Neural crest cell (in vitro differentiated cells): Measurements from ENCODE around the gene DGCR2. TPM values are rescaled to one million over a fixed set of nuclear protein-coding genes. Genes with fewer than 3 reads are reported as not detected.

Source experiments
- DNase-seq: peaks from one replicate; pipeline ENCODE4 v3.0.0; 2021; ENCODE audit warnings: low read depth, mixed read lengths, low spot score
- H3K27ac Mint-ChIP-seq: one replicate; pipeline ENCODE4 v1.8.0; 2021; ENCODE audit warnings: mild to moderate bottlenecking, mixed read lengths; ENCODE audit not compliant: unreplicated experiment
- H3K27me3 Mint-ChIP-seq: 2 replicates; pipeline ENCODE4 v1.8.0; 2021; ENCODE audit warnings: low read depth, mild to moderate bottlenecking, mixed read lengths
- H3K36me3 Mint-ChIP-seq: 2 replicates; pipeline ENCODE4 v1.8.0; 2021; ENCODE audit warnings: low read depth, mild to moderate bottlenecking, mixed read lengths
- H3K4me1 Mint-ChIP-seq: 2 replicates; pipeline ENCODE4 v1.8.0; 2021; ENCODE audit warnings: mixed read lengths
- H3K4me3 Mint-ChIP-seq: one replicate; pipeline ENCODE4 v1.8.0; 2021; ENCODE audit warnings: mild to moderate bottlenecking, mixed read lengths
- H3K9me3 Mint-ChIP-seq: 2 replicates; pipeline ENCODE4 v1.8.0; 2021; ENCODE audit warnings: mixed read lengths
- total RNA-seq: library from RNA; stranded (reverse); gene quantifications from 2 replicates; pipeline ENCODE4 v1.2.1, GENCODE V29; 2021
- TF ChIP-seq, protein P1 (sequence below): fragments of 200-600 bp; sonication (generic); conservative IDR thresholded peaks from 2 replicates; pipeline ENCODE4 v1.5.0; 2021; ENCODE audit warnings: antibody characterized with exemption, mild to moderate bottlenecking

The DGCR2 gene
- total RNA-seq, 1 donor from 2014 or later = 91.6 TPM

- TF ChIP-seq, protein P1, sequence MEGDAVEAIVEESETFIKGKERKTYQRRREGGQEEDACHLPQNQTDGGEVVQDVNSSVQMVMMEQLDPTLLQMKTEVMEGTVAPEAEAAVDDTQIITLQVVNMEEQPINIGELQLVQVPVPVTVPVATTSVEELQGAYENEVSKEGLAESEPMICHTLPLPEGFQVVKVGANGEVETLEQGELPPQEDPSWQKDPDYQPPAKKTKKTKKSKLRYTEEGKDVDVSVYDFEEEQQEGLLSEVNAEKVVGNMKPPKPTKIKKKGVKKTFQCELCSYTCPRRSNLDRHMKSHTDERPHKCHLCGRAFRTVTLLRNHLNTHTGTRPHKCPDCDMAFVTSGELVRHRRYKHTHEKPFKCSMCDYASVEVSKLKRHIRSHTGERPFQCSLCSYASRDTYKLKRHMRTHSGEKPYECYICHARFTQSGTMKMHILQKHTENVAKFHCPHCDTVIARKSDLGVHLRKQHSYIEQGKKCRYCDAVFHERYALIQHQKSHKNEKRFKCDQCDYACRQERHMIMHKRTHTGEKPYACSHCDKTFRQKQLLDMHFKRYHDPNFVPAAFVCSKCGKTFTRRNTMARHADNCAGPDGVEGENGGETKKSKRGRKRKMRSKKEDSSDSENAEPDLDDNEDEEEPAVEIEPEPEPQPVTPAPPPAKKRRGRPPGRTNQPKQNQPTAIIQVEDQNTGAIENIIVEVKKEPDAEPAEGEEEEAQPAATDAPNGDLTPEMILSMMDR = no peak
- H3K27me3 Mint-ChIP-seq = no peaks in the 10 kb centered on the region
- DNase-seq = no peak
- peaks cover 4% of the 10 kb centered on the region for H3K36me3 Mint-ChIP-seq
- H3K27ac Mint-ChIP-seq = no peak overlapping the region
- H3K4me1 Mint-ChIP-seq = peaks cover 8% of the 10 kb centered on the region
- H3K4me3 Mint-ChIP-seq = no peak overlapping the region
- no peaks in the 10 kb centered on the region for H3K9me3 Mint-ChIP-seq
Measured at GRCh38 chr22:19094393-19094997, 27.7 kb downstream of the DGCR2 start.

GRCh38 chr22:19092725-19093124, 29.5 kb downstream of the DGCR2 start:
- no peak overlapping the region for H3K27ac Mint-ChIP-seq
- H3K27me3 Mint-ChIP-seq = no peaks in the 10 kb centered on the region
- DNase-seq = no peak
- peaks cover 12% of the 10 kb centered on the region for H3K4me1 Mint-ChIP-seq
- TF ChIP-seq, protein P1 = no peak
- H3K9me3 Mint-ChIP-seq = no peaks in the 10 kb centered on the region
- H3K36me3 Mint-ChIP-seq = peaks cover 11% of the 10 kb centered on the region
- no peak overlapping the region for H3K4me3 Mint-ChIP-seq

DNA sequence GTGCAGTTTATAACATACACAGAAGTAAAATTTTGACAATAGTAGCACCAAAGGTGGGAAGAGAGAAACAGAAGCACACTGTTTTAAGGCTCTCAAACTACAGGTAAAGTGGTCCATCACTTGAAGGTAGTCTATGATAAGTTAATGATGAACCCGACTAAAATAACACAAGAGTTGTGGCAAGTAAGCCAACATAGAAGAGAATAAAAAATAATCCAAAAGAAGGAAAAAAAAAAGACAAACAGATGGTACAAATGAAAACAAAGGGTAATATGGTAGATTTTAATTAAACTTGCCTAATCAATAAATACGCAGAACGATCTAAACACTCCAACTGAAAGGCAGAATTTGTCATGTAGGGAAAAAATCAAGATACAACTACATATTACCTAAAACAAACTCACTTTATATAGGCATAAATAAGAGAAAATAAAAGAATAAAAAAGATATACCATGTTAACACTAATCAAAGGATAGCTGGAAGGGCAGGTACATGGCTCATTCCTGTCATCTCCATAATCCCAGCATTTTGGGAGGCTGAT, 31.6 kb downstream of the DGCR2 start:
- Mint-ChIP-seq H3K9me3 (no peaks in the 10 kb centered on the region), H3K4me1 (peaks cover 22% of the 10 kb centered on the region), H3K4me3 (no peak overlapping the region), H3K27me3 (no peaks in the 10 kb centered on the region), H3K36me3 (peaks cover 8% of the 10 kb centered on the region), H3K27ac (no peak overlapping the region)
- DNase-seq = no peak
- TF ChIP-seq, protein P1 = no peak

DNA sequence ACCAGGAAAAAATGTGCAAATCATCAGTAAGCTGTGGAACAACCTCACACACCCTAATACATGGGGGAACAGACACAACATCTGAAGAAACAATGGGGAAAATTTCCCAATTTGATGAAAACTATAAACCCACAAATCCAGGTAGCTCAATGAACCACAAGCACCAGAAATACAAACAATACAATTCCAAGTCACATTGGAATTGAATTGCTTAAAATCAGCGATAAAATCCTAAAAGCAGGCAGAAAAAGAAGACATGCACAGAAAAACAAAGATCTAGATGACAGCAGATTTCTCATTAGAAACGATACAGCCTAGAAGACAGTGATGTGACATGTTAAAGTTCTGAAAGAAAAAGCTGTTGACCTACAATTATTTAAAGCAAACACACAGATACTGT, 32.0 kb downstream of the DGCR2 start:
- Mint-ChIP-seq H3K9me3 (no peaks in the 10 kb centered on the region), H3K27ac (no peak overlapping the region), H3K4me3 (no peak overlapping the region), H3K36me3 (peaks cover 11% of the 10 kb centered on the region), H3K4me1 (peaks cover 27% of the 10 kb centered on the region), H3K27me3 (no peaks in the 10 kb centered on the region)
- DNase-seq = no peak
- TF ChIP-seq, protein P1 = no peak

- Mint-ChIP-seq H3K9me3 (no peaks in the 10 kb centered on the region), H3K4me1 (peaks cover 31% of the 10 kb centered on the region), H3K36me3 (peaks cover 14% of the 10 kb centered on the region), H3K27me3 (no peaks in the 10 kb centered on the region), H3K27ac (peak overlapping the region; percentile 82), H3K4me3 (no peak overlapping the region)
- TF ChIP-seq, protein P1 = no peak
- DNase-seq = no peak
Measured at GRCh38 chr22:19088866-19089595, 33.2 kb downstream of the DGCR2 start.
